Keratinocyte (primary cell): ENCODE measurements around the gene IGFBP5.

ENCODE experiments used
- CTCF ChIP-seq, 3 experiments: IDR thresholded peaks in 1 of 3; conservative IDR thresholded peaks in 1 of 3; optimal IDR thresholded peaks in 1 of 3; 2 replicates in 2 of 3; 3 replicates in 1 of 3; pipeline versions ENCODE3 to v1.5.1; 2011; ENCODE audit warnings: low read length in 3 of 3, mild to moderate bottlenecking in 3 of 3, moderate library complexity in 2 of 3, control low read depth in 1 of 3, inconsistent platforms in 1 of 3; ENCODE audit not compliant: insufficient read depth in 2 of 3; ENCODE audit errors: extremely low read depth in 1 of 3
- EZH2 ChIP-seq: IDR thresholded peaks from one replicate; pipeline ENCODE4 v1.6.1; 2012; ENCODE audit warnings: inconsistent platforms, mild to moderate bottlenecking, low read length, moderate library complexity

- TF ChIP-seq CTCF (optimal IDR thresholded peaks at IDR 0.05 in 1 of 3, IDR thresholded peaks at IDR 0.05 in 1 of 3, conservative IDR thresholded peaks at IDR 0.05 in 1 of 3; ENCODE audit: extremely low read depth in 1 of 3, insufficient read depth in 2 of 3, low read length in 3 of 3) = no peak
- TF ChIP-seq EZH2 = no peak
Measured at GRCh38 chr2:216671791-216672343, 23.5 kb downstream of the IGFBP5 start.
